ENCODE data around the gene BLOC1S5. TPM values are rescaled to one million over a fixed set of nuclear protein-coding genes. Genes with fewer than 3 reads are reported as not detected.

The BLOC1S5 gene
- total and polyA plus RNA-seq, 2 donors from 2014 or later = 20.2 to 27.6 TPM

GRCh38 chr6:8073758-8074157, 9.6 kb upstream of the BLOC1S5 start:
- intact Hi-C loops (cut with DNase I) = no loop called here
- no peak for TF ChIP-seq CTCF (IDR thresholded peaks at IDR 0.05; ENCODE audit: borderline replicate concordance, extremely low read depth, insufficient read depth)
- Histone ChIP-seq H3K4me3 (ENCODE audit: low read length in 3 of 3) (no peak overlapping the region), H3K9me3 (ENCODE audit: control insufficient read depth in 2 of 3, insufficient read depth in 1 of 3, low read length in 3 of 3) (no peaks in the 10 kb centered on the region), H3K27ac (ENCODE audit: low read depth in 2 of 2, low read length in 2 of 2) (no peak overlapping the region), H3K27me3 (ENCODE audit: control insufficient read depth, insufficient read depth, low read length) (no peaks in the 10 kb centered on the region), H3K9ac (ENCODE audit: low read length in 3 of 3) (no peak overlapping the region), H3K36me3 (ENCODE audit: control insufficient read depth in 2 of 3, insufficient read depth in 3 of 3, low read length in 3 of 3) (no peaks in the 10 kb centered on the region), H3K4me1 (ENCODE audit: control insufficient read depth in 2 of 3, insufficient read depth in 2 of 3, low read depth in 1 of 3, low read length in 3 of 3) (peaks cover 0 to 7% (median 2%) of the 10 kb centered on the region in 3 donors)
- no peak for FAIRE-seq
- no peak for DNase-seq

GRCh38 chr6:8070718-8071117, 6.5 kb upstream of the BLOC1S5 start:
- Histone ChIP-seq H3K36me3 (ENCODE audit: control insufficient read depth in 2 of 3, insufficient read depth in 3 of 3, low read length in 3 of 3) (no peaks in the 10 kb centered on the region), H3K4me1 (ENCODE audit: control insufficient read depth in 2 of 3, insufficient read depth in 2 of 3, low read depth in 1 of 3, low read length in 3 of 3) (peaks cover 0 to 7% (median 5%) of the 10 kb centered on the region in 3 donors), H3K9ac (ENCODE audit: low read length in 3 of 3) (no peak overlapping the region), H3K4me3 (ENCODE audit: low read length in 3 of 3) (no peak overlapping the region), H3K9me3 (ENCODE audit: control insufficient read depth in 2 of 3, insufficient read depth in 1 of 3, low read length in 3 of 3) (no peaks in the 10 kb centered on the region), H3K27me3 (ENCODE audit: control insufficient read depth, insufficient read depth, low read length) (no peaks in the 10 kb centered on the region), H3K27ac (ENCODE audit: low read depth in 2 of 2, low read length in 2 of 2) (no peak overlapping the region)
- FAIRE-seq (no peak), DNase-seq (no peak)
- intact Hi-C loops (cut with DNase I) = no loop called here
- TF ChIP-seq CTCF (IDR thresholded peaks at IDR 0.05; ENCODE audit: borderline replicate concordance, extremely low read depth, insufficient read depth) = no peak

GRCh38 chr6:8069631-8070284, 5.6 kb upstream of the BLOC1S5 start:
- no peak for FAIRE-seq
- no peaks in the 10 kb centered on the region for H3K27me3 ChIP-seq (ENCODE audit: control insufficient read depth, insufficient read depth, low read length)
- intact Hi-C loops (cut with DNase I) = no loop called here

More at GRCh38 chr6:8069631-8070284, 5.6 kb upstream of the BLOC1S5 start:
- H3K4me1 ChIP-seq (ENCODE audit: control insufficient read depth in 2 of 3, insufficient read depth in 2 of 3, low read depth in 1 of 3, low read length in 3 of 3) = peaks cover 0 to 16% (median 12%) of the 10 kb centered on the region in 3 donors
- no peak overlapping the region for H3K27ac ChIP-seq (ENCODE audit: low read depth in 2 of 2, low read length in 2 of 2)
- peak in 3 of 5 donors; percentile 23 to 67 (median 46) for DNase-seq
- H3K9ac ChIP-seq (ENCODE audit: low read length in 3 of 3) = no peak overlapping the region
- no peaks in the 10 kb centered on the region for H3K36me3 ChIP-seq (ENCODE audit: control insufficient read depth in 2 of 3, insufficient read depth in 3 of 3, low read length in 3 of 3)
- no peaks in the 10 kb centered on the region for H3K9me3 ChIP-seq (ENCODE audit: control insufficient read depth in 2 of 3, insufficient read depth in 1 of 3, low read length in 3 of 3)
- no peak for TF ChIP-seq CTCF (IDR thresholded peaks at IDR 0.05; ENCODE audit: borderline replicate concordance, extremely low read depth, insufficient read depth)
- H3K4me3 ChIP-seq (ENCODE audit: low read length in 3 of 3) = no peak overlapping the region

Data from kidney (tissue), 14 donors.